Ureter (tissue), 1 donor: ENCODE results near the gene PDE5A. TPM values are rescaled to one million over a fixed set of nuclear protein-coding genes. Genes with fewer than 3 reads are reported as not detected.
"Not testable (repeated sequence)": the region's sequence is repeated elsewhere in the genome, so short reads cannot be mapped to it uniquely, and the experiment has no call there.

Experiments used
- DNase-seq: peaks from one replicate; pipeline ENCODE4 v3.0.0-alpha.2; 2020; ENCODE audit warnings: low spot score
- total RNA-seq: library from RNA; stranded (reverse); gene quantifications from one replicate; pipeline ENCODE4 v1.2.4, GENCODE V29; 2023
- donor health status: DM: yes; HTN: yes; CAD: no.

Gene PDE5A
- total RNA-seq, 1 donor from 2014 or later: 74.4 TPM

DNA sequence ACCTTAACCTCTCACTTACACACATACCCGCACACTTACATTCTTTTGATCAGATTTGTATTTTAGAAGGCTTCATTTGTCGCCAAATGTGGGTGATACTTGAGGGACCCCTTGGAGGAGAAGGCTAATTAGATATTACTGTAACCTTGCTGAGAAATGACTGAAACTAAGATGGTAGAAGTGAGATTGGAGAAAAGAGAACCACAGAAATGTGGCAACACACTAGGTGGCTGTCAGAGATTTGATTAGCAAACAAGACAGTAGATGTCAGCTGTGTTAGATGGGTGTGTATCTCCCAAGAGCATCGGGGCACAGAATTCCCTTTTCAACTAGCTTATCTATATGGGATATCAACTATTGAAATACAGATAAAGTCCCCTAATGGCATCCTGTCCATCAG, 157.3 kb downstream of the PDE5A start:
- DNase-seq: no peak

DNA sequence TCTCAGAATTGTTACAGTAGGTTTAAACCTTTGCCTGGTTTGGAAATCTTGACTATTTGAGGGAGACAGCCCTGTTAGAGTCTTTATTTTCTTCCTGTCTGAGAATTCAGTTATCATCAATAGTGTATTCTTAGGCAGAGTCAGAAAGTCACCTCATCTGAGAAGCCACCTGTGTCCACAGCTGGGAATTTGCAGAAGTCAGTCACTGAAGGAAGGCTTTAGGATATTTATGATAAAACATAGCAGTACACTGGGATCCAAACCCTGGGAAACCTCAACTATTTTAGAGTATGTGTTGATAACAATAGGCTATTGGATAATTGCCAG, 157.9 kb downstream of the PDE5A start:
- DNase-seq: not testable (repeated sequence)

DNA sequence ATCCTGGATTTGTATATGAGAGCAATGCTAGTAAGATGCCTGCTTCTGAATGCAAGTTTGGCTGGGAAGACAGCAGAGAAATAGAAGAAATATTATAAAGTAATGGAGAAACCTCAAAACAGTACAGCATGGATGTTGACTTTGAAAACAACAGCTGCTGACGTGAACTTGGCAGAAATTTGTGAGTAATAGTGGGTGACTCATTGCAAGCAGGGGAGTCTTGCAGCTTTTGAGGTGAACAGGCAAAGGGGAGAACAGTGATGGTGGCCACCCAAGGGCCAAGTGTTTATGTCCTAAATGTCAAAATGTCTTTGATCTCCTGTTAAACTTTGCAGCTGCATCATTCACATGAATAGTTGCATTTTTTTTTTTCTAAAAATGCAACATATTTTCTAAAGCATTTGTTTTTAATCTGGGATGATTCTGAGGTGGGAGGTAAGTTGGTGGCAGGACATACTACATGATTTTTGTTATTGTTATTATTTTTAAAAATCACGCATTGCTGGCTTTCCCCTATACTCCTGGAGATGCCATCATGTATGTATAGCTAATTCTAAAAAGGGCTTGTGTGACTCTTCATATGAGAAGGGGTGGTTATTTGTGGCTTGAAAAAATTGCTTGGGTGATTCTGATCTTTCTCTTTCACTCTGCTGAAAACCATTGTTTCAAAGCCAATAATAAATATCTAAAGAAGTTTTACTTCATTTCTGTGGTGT, 158.4 kb downstream of the PDE5A start:
- not testable (repeated sequence) for DNase-seq

DNA sequence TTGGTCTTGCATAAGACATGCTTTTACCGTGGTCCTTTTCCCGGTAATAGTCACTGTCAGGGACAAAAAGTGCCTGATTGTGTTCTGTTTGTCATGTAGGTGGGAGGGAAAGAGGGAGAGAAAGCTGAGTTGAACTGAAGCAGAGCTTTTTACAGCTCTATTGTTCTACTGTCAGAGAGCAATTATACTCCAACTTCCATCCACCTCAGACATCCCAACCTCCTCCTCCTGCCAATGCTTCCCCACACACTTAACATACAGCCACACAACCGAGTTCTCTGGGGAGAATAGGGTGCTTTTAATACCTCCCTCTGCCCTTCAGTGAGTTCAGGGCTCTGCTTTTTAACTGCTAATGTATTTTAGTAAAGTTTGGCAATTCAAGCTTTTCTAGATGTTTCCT, 159.6 kb downstream of the PDE5A start:
- DNase-seq: not testable (repeated sequence)

DNA sequence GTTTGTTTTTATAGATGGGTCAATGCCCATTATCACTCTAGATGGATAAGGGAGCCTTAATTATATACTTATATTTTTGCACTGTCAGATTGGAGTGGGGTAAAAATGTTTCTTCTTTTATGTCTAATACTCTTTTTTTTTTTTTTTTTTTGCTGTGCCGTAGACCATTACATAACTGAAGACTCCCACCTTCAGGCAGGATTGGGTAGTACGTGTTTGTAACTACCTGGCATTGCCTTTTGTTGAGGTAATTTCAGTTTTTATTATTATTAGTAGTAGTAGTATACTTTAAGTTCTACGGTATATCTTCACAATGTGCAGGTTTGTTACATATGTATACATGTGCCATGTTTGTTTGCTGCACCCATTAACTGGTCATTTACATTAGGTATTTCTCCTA, 165.9 kb downstream of the PDE5A start:
- not testable (repeated sequence) for DNase-seq

DNA sequence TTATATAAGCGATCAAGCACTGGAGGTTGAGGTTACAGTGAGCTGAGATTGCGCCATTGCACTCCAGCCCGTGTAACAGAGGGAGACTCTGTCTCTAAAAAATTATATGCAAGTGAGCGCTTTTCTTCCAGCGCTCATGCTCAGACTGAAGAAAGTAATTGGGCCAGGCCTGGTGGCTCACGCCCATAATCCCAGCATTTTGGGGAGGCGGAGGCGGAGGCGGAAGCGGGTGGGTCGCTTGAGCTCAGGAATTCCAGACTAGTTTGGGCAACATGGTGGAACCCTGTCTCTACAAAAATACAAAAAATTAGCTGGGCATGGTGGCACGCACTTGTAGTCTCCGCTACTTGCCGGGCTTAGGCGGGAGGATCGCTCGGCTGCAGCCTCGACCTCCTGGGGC, 172.9 kb downstream of the PDE5A start:
- not testable (repeated sequence) for DNase-seq

DNA sequence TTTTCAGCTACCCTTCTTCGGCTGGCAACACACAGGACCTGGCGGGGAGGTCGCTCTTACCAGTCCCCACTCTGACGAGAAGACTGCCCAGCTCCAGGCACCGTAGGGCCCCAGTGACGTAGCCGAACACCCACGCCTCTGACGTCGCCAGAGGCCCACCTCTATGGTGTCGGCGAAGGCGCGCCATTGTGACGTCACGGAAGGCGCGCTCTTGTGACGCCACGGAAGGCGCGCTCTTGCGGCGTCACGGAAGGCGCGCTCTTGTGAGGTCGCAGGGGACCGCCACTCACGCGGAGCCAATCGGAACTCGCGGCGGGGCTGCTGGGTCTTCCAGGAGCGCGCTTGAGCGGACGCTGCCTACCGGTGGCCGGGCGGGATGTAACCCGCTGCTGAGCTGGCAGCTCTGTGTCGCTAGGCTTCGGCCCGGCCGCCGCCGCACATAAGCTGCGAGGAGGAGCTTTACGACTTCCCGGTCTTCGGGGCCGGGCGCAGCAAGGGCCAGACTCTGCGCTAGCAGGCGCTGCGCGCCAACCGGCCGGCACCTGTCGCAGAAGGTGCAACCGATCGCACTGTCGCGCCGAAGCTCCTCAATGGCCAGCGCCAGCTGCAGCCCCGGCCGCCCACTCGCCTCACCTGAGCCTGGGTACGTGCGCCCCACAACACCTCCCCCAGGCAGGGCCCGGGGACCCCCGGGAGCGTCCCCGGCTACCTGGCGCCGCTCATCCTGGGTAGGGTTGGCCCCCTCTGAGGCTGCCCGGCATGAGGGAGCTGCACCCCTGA, 173.9 kb downstream of the PDE5A start:
- DNase-seq: peak; percentile 95

DNA sequence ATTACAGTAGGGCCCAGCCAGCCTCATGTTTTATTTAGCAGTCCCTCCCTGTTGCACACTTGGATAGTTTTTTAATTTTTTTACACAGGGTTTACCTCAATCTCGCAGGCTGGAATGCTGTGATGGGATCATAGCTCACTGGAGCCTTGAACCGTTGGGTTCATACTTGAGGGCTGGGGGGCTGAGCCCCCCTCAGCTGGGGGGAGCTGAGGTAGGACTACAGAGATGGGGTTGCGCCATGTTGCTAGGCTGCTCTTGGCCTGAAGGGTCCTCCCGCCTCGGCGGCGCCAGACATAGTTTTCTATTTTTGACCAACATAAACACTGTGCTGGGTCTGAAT, 174.5 kb downstream of the PDE5A start:
- DNase-seq: not testable (repeated sequence)

DNA sequence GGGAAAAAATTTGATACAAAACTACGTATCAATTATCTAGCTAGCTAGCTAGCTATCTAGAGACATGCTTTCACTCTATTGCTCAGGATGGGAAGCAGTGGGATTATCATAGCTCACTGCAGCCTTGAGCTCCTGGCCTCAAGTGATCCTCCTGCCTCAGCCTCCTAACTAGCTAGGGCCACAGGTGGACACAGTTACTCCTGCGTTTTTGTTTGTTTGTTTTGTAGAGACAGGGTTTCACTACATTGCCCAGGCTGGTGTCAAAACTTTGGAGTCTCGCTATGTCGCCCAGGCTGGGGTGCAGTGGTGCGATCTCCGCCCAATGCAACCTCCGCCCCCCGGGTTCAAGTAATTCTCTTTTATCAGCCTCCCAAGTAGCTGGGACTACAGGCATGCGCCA, 175.3 kb downstream of the PDE5A start:
- DNase-seq: not testable (repeated sequence)

DNA sequence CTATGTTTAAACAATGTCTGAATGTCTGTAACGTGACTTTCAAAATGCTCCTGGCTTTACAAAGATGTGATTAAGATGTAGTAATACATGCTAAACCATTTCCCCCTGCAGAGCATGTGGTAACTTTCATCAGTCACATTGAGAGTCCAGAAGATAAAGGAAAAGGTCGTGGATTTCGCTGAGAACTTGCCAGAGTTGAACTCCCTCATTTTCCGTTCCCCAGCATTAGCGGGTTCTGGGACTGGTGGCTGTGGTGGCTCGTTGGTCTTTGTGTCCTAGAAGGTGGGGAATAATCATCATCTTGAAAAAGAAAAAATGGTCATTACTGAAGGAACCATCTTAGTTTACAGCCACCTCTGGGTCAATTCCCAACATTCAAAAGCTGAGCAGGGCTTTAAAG, 178.8 kb downstream of the PDE5A start:
- not testable (repeated sequence) for DNase-seq
